Panc1 (cell line): ENCODE results near the gene WDR48. TPM values are rescaled to one million over a fixed set of nuclear protein-coding genes. Genes with fewer than 3 reads are reported as not detected.

ENCODE experiments used
- ATAC-seq: fragments of 200-7000 bp; cut with Tn5 transposase; 2 replicates; pipeline ENCODE4 v1.9.1; 2020; ENCODE audit warnings: mild to moderate bottlenecking, moderate library complexity
- BruUV-seq: library from RNA; stranded (reverse); fragments of 400-500 nt; replicated peaks from 2 replicates; lab custom pipeline; 2021; lab: Mats Ljungman, UMichigan
- CTCF ChIA-PET: fragments of 300-600 bp; sonication (Branson Sonifier 250); formaldehyde crosslinking; loops from one replicate; lab custom pipeline; 2022; ENCODE audit warnings: antibody characterized with exemption; lab: Charles Lee
- POLR2A ChIA-PET: fragments of 300-600 bp; sonication (Branson Sonifier 250); formaldehyde crosslinking; loops from one replicate; lab custom pipeline; 2022; ENCODE audit warnings: antibody characterized with exemption; lab: Charles Lee
- DNase-seq: peaks from one replicate; pipeline ENCODE4 v3.0.0-alpha.2; 2010; ENCODE audit warnings: low read depth, low spot score
- H3K27ac ChIP-seq: 2 replicates; pipeline ENCODE4 v1.5.1; 2011; ENCODE audit warnings: mild to moderate bottlenecking, low read length, inconsistent platforms
- H3K27me3 ChIP-seq: fragments of 200-500 bp; sonication (Bioruptor generic); 2 replicates; pipeline ENCODE4 v1.6.0; 2014; ENCODE audit warnings: low read length, inconsistent platforms; ENCODE audit not compliant: control insufficient read depth, insufficient read depth
- H3K36me3 ChIP-seq: fragments of 200-500 bp; sonication (Bioruptor generic); 2 replicates; pipeline ENCODE4 v1.5.1; 2014; ENCODE audit warnings: inconsistent platforms, mild to moderate bottlenecking, low read length, moderate library complexity; ENCODE audit not compliant: control insufficient read depth, insufficient read depth
- H3K4me1 ChIP-seq: 2 replicates; pipeline ENCODE4 v1.5.1; 2011; ENCODE audit warnings: inconsistent platforms, mild to moderate bottlenecking, low read length, moderate library complexity; ENCODE audit not compliant: control insufficient read depth, insufficient read depth
- H3K4me3 ChIP-seq, 2 experiments: 2 replicates each; pipeline ENCODE4 v1.5.1; 2011 to 2012; ENCODE audit warnings: low read depth in 2 of 2, low read length in 2 of 2, mild to moderate bottlenecking in 2 of 2, inconsistent platforms in 1 of 2, moderate library complexity in 1 of 2
- H3K9me3 ChIP-seq: fragments of 200-500 bp; sonication (Bioruptor generic); 2 replicates; pipeline ENCODE4 v1.5.1; 2014; ENCODE audit warnings: low read depth, mild to moderate bottlenecking, inconsistent platforms, low read length, moderate library complexity; ENCODE audit not compliant: control insufficient read depth, insufficient read depth
- CTCF ChIP-seq: fragments of 450-650 bp; IDR thresholded peaks from 2 replicates; pipeline ENCODE4 v1.5.1; 2017; ENCODE audit warnings: mild to moderate bottlenecking
- POLR2AphosphoS5 ChIP-seq: IDR thresholded peaks from 2 replicates; pipeline ENCODE4 v1.6.1; 2012; ENCODE audit warnings: mild to moderate bottlenecking, low read depth, low read length, moderate library complexity
- REST ChIP-seq, 2 experiments: IDR thresholded peaks; 2 replicates each; pipeline ENCODE4 v1.6.1; 2011 to 2012; ENCODE audit warnings: low read depth in 2 of 2, control low read depth in 1 of 2, low read length in 1 of 2, mild to moderate bottlenecking in 1 of 2, moderate library complexity in 1 of 2; ENCODE audit not compliant: insufficient read depth in 1 of 2
- SIN3A ChIP-seq: IDR thresholded peaks from 2 replicates; pipeline ENCODE4 v1.6.1; 2012; ENCODE audit warnings: low read depth, mild to moderate bottlenecking, low read length, moderate library complexity, borderline replicate concordance; ENCODE audit not compliant: insufficient read depth
- TCF7L2 ChIP-seq: IDR thresholded peaks from 2 replicates; pipeline ENCODE4 v1.6.1; 2011; ENCODE audit warnings: mild to moderate bottlenecking, low read depth, low read length, inconsistent platforms
- in situ Hi-C: cut with HindIII; loops from 2 replicates; pipeline ENCODE4 v1.10.0; 2016; ENCODE audit warnings: low sequenced_read_pairs, low pct_unique_long_range_greater_than_20kb
- intact Hi-C: fragments of 100-400 bp; cut with micrococcal nuclease; formaldehyde crosslinking; loops from one replicate; pipeline ENCODE4 v1.10.0; 2022; ENCODE audit not compliant: unreplicated experiment
- total RNA-seq: library from RNA; stranded (reverse); gene quantifications from one replicate; pipeline ENCODE4 v1.2.1, GENCODE V29; 2021; ENCODE audit not compliant: unreplicated experiment

WDR48 gene
- total RNA-seq, 1 experiment from 2014 or later = 15.7 TPM

GRCh38 chr3:39112113-39112512 is 60.3 kb downstream of the WDR48 start:
- ATAC-seq = no peak
- ChIA-PET POLR2A (no interaction called here), CTCF (no interaction called here)
- Histone ChIP-seq H3K27ac (no peak overlapping the region), H3K27me3 (no peaks in the 10 kb centered on the region), H3K4me1 (peaks cover 6% of the 10 kb centered on the region; the same call in 1 of the 2 replicates), H3K4me3 (no peak overlapping the region), H3K36me3 (no peaks in the 10 kb centered on the region; the same call in 1 of the 2 replicates), H3K9me3 (no peaks in the 10 kb centered on the region)
- no peak for DNase-seq
- in situ Hi-C loops (no loop called here), intact Hi-C loops (no loop called here)
- no peak for TF ChIP-seq TCF7L2
- no peak for TF ChIP-seq REST (IDR thresholded peaks at IDR 0.05; ENCODE audit: insufficient read depth in 1 of 2, low read depth in 2 of 2, low read length in 1 of 2)
- TF ChIP-seq POLR2AphosphoS5 = no peak
- no peak for TF ChIP-seq SIN3A
- no peak for TF ChIP-seq CTCF
- BruUV-seq = no TSS peak

GRCh38 chr3:39112535-39112934 is 60.7 kb downstream of the WDR48 start:
- no peak for DNase-seq
- no TSS peak for BruUV-seq
- H3K9me3 ChIP-seq = no peaks in the 10 kb centered on the region
- no peak overlapping the region for H3K4me3 ChIP-seq
- peaks cover 6% of the 10 kb centered on the region; the same call in 1 of the 2 replicates for H3K4me1 ChIP-seq
- ChIA-PET CTCF (no interaction called here), POLR2A (no interaction called here)
- no peak for ATAC-seq
- intact Hi-C loops (no loop called here), in situ Hi-C loops (no loop called here)
- no peaks in the 10 kb centered on the region for H3K36me3 ChIP-seq
- no peak for TF ChIP-seq CTCF
- H3K27ac ChIP-seq = no peak overlapping the region
- no peaks in the 10 kb centered on the region for H3K27me3 ChIP-seq
